Mucosa of descending colon (tissue), 3 donors: ENCODE data around the gene ANTKMT. TPM values are rescaled to one million over a fixed set of nuclear protein-coding genes. Genes with fewer than 3 reads are reported as not detected.

ENCODE experiments used
- ATAC-seq: fragments of 200-7000 bp; cut with Tn5 transposase; one replicate; pipeline ENCODE4 v1.9.1; 2020; ENCODE audit warnings: mild to moderate bottlenecking, moderate library complexity
- DNase-seq, 3 donors: peaks; one replicate each; pipeline ENCODE4 v3.0.0-alpha.2; 2020
- H3K36me3 ChIP-seq: fragments of 200-600 bp; one replicate; pipeline ENCODE4 v1.8.0; 2021; ENCODE audit warnings: low read depth, mild to moderate bottlenecking
- H3K4me1 ChIP-seq: fragments of 200-600 bp; one replicate; pipeline ENCODE4 v1.8.0; 2021; ENCODE audit warnings: low read depth, mild to moderate bottlenecking
- H3K4me3 ChIP-seq: fragments of 200-600 bp; one replicate; pipeline ENCODE4 v1.8.0; 2021; ENCODE audit warnings: mild to moderate bottlenecking
- H3K9me3 ChIP-seq: fragments of 200-600 bp; one replicate; pipeline ENCODE4 v1.8.0; 2021; ENCODE audit warnings: mild to moderate bottlenecking
- CTCF ChIP-seq: fragments of 200-600 bp; IDR thresholded peaks from one replicate; pipeline ENCODE4 v1.8.0; 2022; ENCODE audit warnings: antibody characterized with exemption, mild to moderate bottlenecking
- intact Hi-C, 2 donors: fragments of 100-400 bp; cut with DNase I in 1 of 2; cut with micrococcal nuclease in 1 of 2; formaldehyde crosslinking; loops; one replicate each; pipeline versions ENCODE4 v1.11.0 to v1.11.1; 2022; cut with DNase I, micrococcal nuclease
- total RNA-seq, 3 donors: library from RNA; stranded (reverse); fragmentation: NEBNext Ultra II Directional in 2 of 3; extraction: Animal tissue kit (Norgen Biotek cat#: 25700) in 2 of 3; gene quantifications; one replicate each; pipeline versions ENCODE4 v1.2.1 to v1.2.4, GENCODE V29; 2021 to 2023
- donor health status: DM: no; HTN: no; CAD: no; lungs with moderate emphysema.
- donor health status: DM: no; HTN: no; CAD: no.
- donor health status: DM: no; HTN: yes; CAD: no.

The ANTKMT gene
- total RNA-seq, 3 donors from 2014 or later, result 36.2 to 39.9 (median 39.8) TPM

GRCh38 chr16:763369-764183, 42.6 kb downstream of the ANTKMT start:
- DNase-seq, result no peak
- no peaks in the 10 kb centered on the region for H3K36me3 ChIP-seq
- intact Hi-C loops, result no loop called here
- no peaks in the 10 kb centered on the region for H3K9me3 ChIP-seq
- no peak overlapping the region for H3K4me3 ChIP-seq
- no peak for TF ChIP-seq CTCF
- no peak for ATAC-seq
- H3K4me1 ChIP-seq, result no peaks in the 10 kb centered on the region

- ATAC-seq (no peak), DNase-seq (no peak)
- intact Hi-C loops, result no loop called here
- H3K36me3 ChIP-seq, result no peaks in the 10 kb centered on the region
- no peaks in the 10 kb centered on the region for H3K9me3 ChIP-seq
- H3K4me3 ChIP-seq, result no peak overlapping the region
- no peak for TF ChIP-seq CTCF
- H3K4me1 ChIP-seq, result no peaks in the 10 kb centered on the region
Observed at GRCh38 chr16:764184-764750, 43.3 kb downstream of the ANTKMT start.

GRCh38 chr16:764848-765487, 44.0 kb downstream of the ANTKMT start:
- Histone ChIP-seq H3K36me3 (no peaks in the 10 kb centered on the region), H3K9me3 (no peaks in the 10 kb centered on the region), H3K4me1 (no peaks in the 10 kb centered on the region), H3K4me3 (no peak overlapping the region)
- ATAC-seq (no peak), DNase-seq (no peak)
- intact Hi-C loops, result no loop called here
- no peak for TF ChIP-seq CTCF

GRCh38 chr16:765488-765865, 44.5 kb downstream of the ANTKMT start:
- H3K36me3 ChIP-seq, result no peaks in the 10 kb centered on the region
- H3K4me1 ChIP-seq, result no peaks in the 10 kb centered on the region
- ATAC-seq (no peak), DNase-seq (no peak)
- no peak overlapping the region for H3K4me3 ChIP-seq
- intact Hi-C loops, result no loop called here
- TF ChIP-seq CTCF, result no peak
- H3K9me3 ChIP-seq, result no peaks in the 10 kb centered on the region

- no peak for DNase-seq
- Histone ChIP-seq H3K4me1 (no peaks in the 10 kb centered on the region), H3K36me3 (no peaks in the 10 kb centered on the region), H3K4me3 (no peak overlapping the region), H3K9me3 (no peaks in the 10 kb centered on the region)
- TF ChIP-seq CTCF, result no peak
- ATAC-seq, result no peak
- intact Hi-C loops, result no loop called here
Observed at GRCh38 chr16:766008-766819, 45.3 kb downstream of the ANTKMT start.
